ENCODE results near the gene ABCB11. TPM values are rescaled to one million over a fixed set of nuclear protein-coding genes. Genes with fewer than 3 reads are reported as not detected.
"Not testable (repeated sequence)": the region's sequence is repeated elsewhere in the genome, so short reads cannot be mapped to it uniquely, and the experiment has no call there.

Gene ABCB11
- total RNA-seq, 1 donor from 2014 or later = not detected

DNA sequence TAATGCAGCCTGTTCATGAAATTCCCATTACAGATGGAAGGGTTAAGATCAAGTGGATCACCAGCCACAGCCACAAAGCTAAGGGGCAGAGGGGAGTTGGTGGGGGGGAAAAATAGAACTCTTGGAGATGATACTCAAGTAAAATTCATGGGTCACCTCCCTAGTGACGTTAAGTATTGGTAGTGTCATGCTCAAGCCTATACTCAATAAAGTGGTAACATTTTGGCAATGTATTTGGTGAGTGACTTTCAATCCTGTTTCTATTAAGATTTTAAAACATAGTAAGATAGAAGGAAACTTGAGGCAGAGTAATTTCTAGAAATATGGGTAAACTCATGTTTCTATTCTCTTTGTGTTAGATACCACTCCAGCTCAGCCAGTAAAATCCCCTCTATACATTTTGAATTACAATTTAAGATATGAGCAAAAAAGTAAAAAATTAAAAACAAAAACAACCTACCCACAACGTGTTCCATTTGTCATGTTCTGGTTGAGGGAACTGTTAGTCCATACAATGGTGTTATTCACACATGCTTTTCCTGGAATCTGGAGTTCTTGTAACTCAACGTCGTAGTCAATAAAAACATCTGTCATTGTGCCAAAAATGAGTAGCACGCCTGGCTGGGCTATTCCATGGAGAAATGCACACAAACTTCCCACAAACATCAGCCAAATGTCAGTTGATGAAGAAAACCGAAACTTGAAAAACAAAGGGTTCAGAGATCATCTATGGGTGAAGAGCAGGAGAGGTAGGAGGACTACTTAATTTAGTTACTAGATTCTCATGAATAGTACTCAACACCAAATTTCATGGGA lies 18.1 kb downstream of the ABCB11 start:
- H3K4me3 Mint-ChIP-seq (ENCODE audit: unreplicated experiment) = no peak overlapping the region
- H3K4me1 Mint-ChIP-seq (ENCODE audit: low read depth, unreplicated experiment) = no peaks in the 10 kb centered on the region
- no peak overlapping the region for H3K27ac Mint-ChIP-seq (ENCODE audit: unreplicated experiment)
- no peaks in the 10 kb centered on the region for H3K27me3 Mint-ChIP-seq (ENCODE audit: unreplicated experiment)
- TF ChIP-seq, protein P1, sequence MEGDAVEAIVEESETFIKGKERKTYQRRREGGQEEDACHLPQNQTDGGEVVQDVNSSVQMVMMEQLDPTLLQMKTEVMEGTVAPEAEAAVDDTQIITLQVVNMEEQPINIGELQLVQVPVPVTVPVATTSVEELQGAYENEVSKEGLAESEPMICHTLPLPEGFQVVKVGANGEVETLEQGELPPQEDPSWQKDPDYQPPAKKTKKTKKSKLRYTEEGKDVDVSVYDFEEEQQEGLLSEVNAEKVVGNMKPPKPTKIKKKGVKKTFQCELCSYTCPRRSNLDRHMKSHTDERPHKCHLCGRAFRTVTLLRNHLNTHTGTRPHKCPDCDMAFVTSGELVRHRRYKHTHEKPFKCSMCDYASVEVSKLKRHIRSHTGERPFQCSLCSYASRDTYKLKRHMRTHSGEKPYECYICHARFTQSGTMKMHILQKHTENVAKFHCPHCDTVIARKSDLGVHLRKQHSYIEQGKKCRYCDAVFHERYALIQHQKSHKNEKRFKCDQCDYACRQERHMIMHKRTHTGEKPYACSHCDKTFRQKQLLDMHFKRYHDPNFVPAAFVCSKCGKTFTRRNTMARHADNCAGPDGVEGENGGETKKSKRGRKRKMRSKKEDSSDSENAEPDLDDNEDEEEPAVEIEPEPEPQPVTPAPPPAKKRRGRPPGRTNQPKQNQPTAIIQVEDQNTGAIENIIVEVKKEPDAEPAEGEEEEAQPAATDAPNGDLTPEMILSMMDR (IDR thresholded peaks at IDR 0.05; ENCODE audit: partially characterized antibody, unreplicated experiment) = no peak
- no peaks in the 10 kb centered on the region for H3K36me3 Mint-ChIP-seq (ENCODE audit: unreplicated experiment)
- no peaks in the 10 kb centered on the region for H3K9me3 Mint-ChIP-seq (ENCODE audit: unreplicated experiment)
- DNase-seq = no peak

DNA sequence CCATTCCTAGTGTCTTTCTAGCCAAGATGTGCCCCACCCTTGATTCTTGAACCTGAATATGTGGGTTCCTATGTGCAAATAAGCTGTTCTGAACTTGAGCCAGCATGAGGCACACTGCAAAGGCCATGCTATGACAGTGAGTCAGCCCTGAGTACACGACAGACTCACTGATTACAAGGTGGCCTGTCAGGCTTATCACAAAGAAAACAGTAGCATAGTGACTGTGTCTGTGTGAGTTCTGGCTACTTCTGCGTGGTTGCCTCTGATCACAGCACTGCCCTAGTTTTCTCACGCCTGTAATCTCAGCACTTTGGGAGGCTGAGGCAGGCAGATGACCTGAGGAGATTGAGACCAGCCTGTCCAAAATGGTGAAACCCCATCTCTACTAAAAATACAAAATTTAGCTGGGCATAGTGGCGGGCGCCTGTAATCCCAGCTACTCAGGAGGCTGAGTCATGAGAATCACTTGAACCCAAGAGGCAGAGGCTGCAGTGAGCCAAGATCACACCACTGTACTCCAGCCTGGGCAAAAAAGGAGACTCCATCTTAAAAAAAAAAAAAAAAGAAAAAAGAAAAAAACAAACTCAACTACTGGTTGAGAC lies 18.8 kb downstream of the ABCB11 start:
- not testable (repeated sequence) for H3K36me3 Mint-ChIP-seq (ENCODE audit: unreplicated experiment); H3K4me3 Mint-ChIP-seq (ENCODE audit: unreplicated experiment); H3K4me1 Mint-ChIP-seq (ENCODE audit: low read depth, unreplicated experiment); H3K27me3 Mint-ChIP-seq (ENCODE audit: unreplicated experiment); DNase-seq; H3K9me3 Mint-ChIP-seq (ENCODE audit: unreplicated experiment); H3K27ac Mint-ChIP-seq (ENCODE audit: unreplicated experiment)

DNA sequence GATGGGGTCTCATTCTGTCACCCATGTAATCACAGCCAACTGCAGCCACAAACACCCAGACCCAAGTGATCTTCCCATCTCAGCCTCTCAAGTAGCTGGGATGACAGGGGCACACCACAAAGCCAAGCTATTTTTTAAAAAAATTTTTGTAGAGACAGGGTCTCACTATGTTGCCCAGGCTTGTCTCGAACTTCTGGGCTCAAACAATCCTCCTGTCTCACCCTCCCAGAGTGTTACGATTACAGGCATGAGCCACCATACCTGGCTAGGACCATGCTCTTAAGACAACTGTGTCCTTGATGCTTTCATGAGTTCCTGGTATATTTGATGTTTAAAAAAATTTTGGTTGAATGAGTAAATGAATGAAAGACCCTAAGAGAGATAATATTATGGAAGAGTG lies 19.4 kb downstream of the ABCB11 start:
- H3K4me3 Mint-ChIP-seq (ENCODE audit: unreplicated experiment) = no peak overlapping the region
- no peaks in the 10 kb centered on the region for H3K9me3 Mint-ChIP-seq (ENCODE audit: unreplicated experiment)
- no peaks in the 10 kb centered on the region for H3K27me3 Mint-ChIP-seq (ENCODE audit: unreplicated experiment)
- TF ChIP-seq, protein P1 (IDR thresholded peaks at IDR 0.05; ENCODE audit: partially characterized antibody, unreplicated experiment) = no peak
- H3K4me1 Mint-ChIP-seq (ENCODE audit: low read depth, unreplicated experiment) = no peaks in the 10 kb centered on the region
- no peak overlapping the region for H3K27ac Mint-ChIP-seq (ENCODE audit: unreplicated experiment)
- no peak for DNase-seq
- H3K36me3 Mint-ChIP-seq (ENCODE audit: unreplicated experiment) = no peaks in the 10 kb centered on the region

DNA sequence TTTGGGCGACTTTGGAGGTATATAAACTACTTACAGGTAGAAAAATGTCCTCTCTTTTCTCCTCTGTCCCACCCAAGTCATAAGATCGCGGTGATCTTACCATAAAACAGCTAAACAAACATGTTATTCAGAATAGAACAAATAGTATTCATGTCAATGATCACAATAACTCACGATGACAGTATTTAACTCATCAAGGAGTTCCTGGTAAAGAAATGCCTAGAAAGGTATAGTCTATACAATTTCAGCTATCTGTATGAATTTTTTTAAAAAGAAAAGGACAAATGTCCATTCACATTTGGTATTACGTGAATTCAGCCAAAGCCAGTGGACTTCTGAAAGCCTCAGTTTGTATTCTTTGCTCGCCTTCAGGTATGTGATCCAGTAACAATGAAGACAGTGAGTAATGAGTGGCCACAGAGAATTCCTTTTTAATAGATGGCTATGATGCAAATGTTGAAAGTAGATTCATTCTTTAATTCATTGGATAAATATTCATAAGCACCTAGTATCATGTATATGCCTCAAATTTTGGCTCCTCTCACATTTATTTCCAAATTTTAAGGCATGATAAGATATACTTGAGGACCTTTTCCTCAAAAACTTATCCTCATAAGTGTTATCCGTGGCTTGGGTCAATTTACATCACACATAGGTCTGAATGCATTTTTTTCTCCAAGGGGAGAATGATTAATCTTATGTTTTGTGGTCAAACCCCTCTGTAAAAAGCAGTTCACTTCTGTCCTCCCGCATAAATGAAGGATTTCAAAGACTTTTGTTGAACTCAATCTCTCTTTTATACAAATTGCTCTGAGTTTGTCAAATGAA lies 20.3 kb downstream of the ABCB11 start:
- Mint-ChIP-seq H3K4me3 (ENCODE audit: unreplicated experiment) (no peak overlapping the region), H3K9me3 (ENCODE audit: unreplicated experiment) (no peaks in the 10 kb centered on the region)

More for the DNA sequence above, 20.3 kb downstream of the ABCB11 start:
- Mint-ChIP-seq H3K27me3 (ENCODE audit: unreplicated experiment) (no peaks in the 10 kb centered on the region), H3K36me3 (ENCODE audit: unreplicated experiment) (no peaks in the 10 kb centered on the region), H3K27ac (ENCODE audit: unreplicated experiment) (no peak overlapping the region), H3K4me1 (ENCODE audit: low read depth, unreplicated experiment) (no peaks in the 10 kb centered on the region)
- TF ChIP-seq, protein P1 (IDR thresholded peaks at IDR 0.05; ENCODE audit: partially characterized antibody, unreplicated experiment) = no peak
- no peak for DNase-seq
